ENCODE data around the gene GHDC. TPM values are rescaled to one million over a fixed set of nuclear protein-coding genes. Genes with fewer than 3 reads are reported as not detected.

Gene GHDC
- total and polyA plus RNA-seq, 2 donors (not counting 3 experiments of a cell fraction or from before 2014, with no cell fraction given): 9.8 to 11.2 TPM

GRCh38 chr17:42159796-42160530 lies 34.3 kb downstream of the GHDC start:
- no peak for FAIRE-seq
- peaks cover 4% of the 10 kb centered on the region for H3K4me1 ChIP-seq (ENCODE audit: control insufficient read depth, extremely low read depth, insufficient read depth, low read length)
- H4K20me1 ChIP-seq (replicated peaks; ENCODE audit: control insufficient read depth, extremely low read depth, insufficient read depth, low read length): no peaks in the 10 kb centered on the region
- H3K79me2 ChIP-seq (ENCODE audit: control insufficient read depth, insufficient read depth, low read length): no peaks in the 10 kb centered on the region
- no peak for DNase-seq (ENCODE audit: low read depth, low spot score)
- H3K27me3 ChIP-seq (ENCODE audit: control insufficient read depth in 2 of 2, insufficient read depth in 2 of 2, low read length in 2 of 2): no peaks in the 10 kb centered on the region
- H2AFZ ChIP-seq (ENCODE audit: low read depth, low read length): no peak overlapping the region
- CTCF ChIA-PET: no interaction called here
- no peak overlapping the region for H3K9ac ChIP-seq (replicated peaks; ENCODE audit: extremely low read depth, insufficient read depth, low read length)
- H3K9me1 ChIP-seq (replicated peaks; ENCODE audit: control insufficient read depth, extremely low read depth, insufficient read depth, low read length): no peaks in the 10 kb centered on the region
- BruUV-seq (replicated peaks): no TSS peak
- POLR2A ChIA-PET: no interaction called here
- H3K4me2 ChIP-seq (ENCODE audit: insufficient read depth, low read length): no peak overlapping the region
- no peak overlapping the region for H3K27ac ChIP-seq (ENCODE audit: insufficient read depth, low read depth, low read length)
- H3K9me3 ChIP-seq (replicated peaks; ENCODE audit: control insufficient read depth, insufficient read depth, low read length): no peaks in the 10 kb centered on the region
- dilution Hi-C loops (cut with MboI; ENCODE audit: extremely low pct_ligation_motif_present, low sequenced_read_pairs): no loop called here
- no peaks in the 10 kb centered on the region for H3K36me3 ChIP-seq (ENCODE audit: control insufficient read depth in 2 of 2, extremely low read depth in 1 of 2, insufficient read depth in 2 of 2, low read length in 2 of 2)
- no peak for TF ChIP-seq GATA2 (IDR thresholded peaks at IDR 0.05; ENCODE audit: insufficient read depth, insufficient read length, low read depth, low read length)
- no peak for TF ChIP-seq EZH2 (IDR thresholded peaks at IDR 0.05; ENCODE audit: borderline replicate concordance, low read depth, low read length, severe bottlenecking)
- TF ChIP-seq CTCF (IDR thresholded peaks at IDR 0.05; ENCODE audit: extremely low read depth in 1 of 2, insufficient read depth in 1 of 2, low read depth in 1 of 2, low read length in 2 of 2): no peak
- TF ChIP-seq JUN (IDR thresholded peaks at IDR 0.05; ENCODE audit: borderline replicate concordance, insufficient read depth, insufficient read length, low read depth): no peak
- TF ChIP-seq MAX (IDR thresholded peaks at IDR 0.05; ENCODE audit: insufficient read depth, insufficient read length): no peak
- TF ChIP-seq MYC (IDR thresholded peaks at IDR 0.05; ENCODE audit: low read depth, low read length): no peak
- TF ChIP-seq POLR2A (IDR thresholded peaks at IDR 0.05; ENCODE audit: low read depth, low read length): no peak
- TF ChIP-seq FOS (IDR thresholded peaks at IDR 0.05; ENCODE audit: borderline replicate concordance, insufficient read depth, low read length): no peak
- intact Hi-C loops (cut with micrococcal nuclease): no loop called here
- H3K4me3 ChIP-seq (replicated peaks in 1 of 3; ENCODE audit: insufficient read depth in 1 of 3, low read depth in 1 of 3, low read length in 3 of 3): no peak overlapping the region

All from endothelial cell of umbilical vein (primary cell).